ENCODE data around the gene RAPGEF2. TPM values are rescaled to one million over a fixed set of nuclear protein-coding genes. Genes with fewer than 3 reads are reported as not detected.

The RAPGEF2 gene
- total and polyA plus RNA-seq, 2 of the 8 experiments (the other 6 are each of a cell fraction or from before 2014, with no cell fraction given) = 24.4 to 48.6 TPM

GRCh38 chr4:159396151-159396550 lies 293.3 kb downstream of the RAPGEF2 start:
- Histone ChIP-seq H3K79me1 (ENCODE audit: low read depth, low read length) (no peaks in the 10 kb centered on the region), H3K27ac (ENCODE audit: low read depth, low read length) (no peak overlapping the region), H2AK5ac (ENCODE audit: low read depth, low read length) (no peak overlapping the region), H4K91ac (replicated peaks; ENCODE audit: insufficient read length, low read length) (no peak overlapping the region), H3K36me3 (ENCODE audit: control insufficient read depth in 2 of 4, insufficient read depth in 4 of 4, low read length in 3 of 4) (no peaks in the 10 kb centered on the region), H3K4ac (replicated peaks; ENCODE audit: insufficient read length, low read depth, low read length) (no peak overlapping the region), H4K5ac (ENCODE audit: insufficient read length, low read depth, low read length) (no peak overlapping the region), H3K9ac (replicated peaks in 1 of 4; ENCODE audit: extremely low read depth in 1 of 4, low read depth in 3 of 4, low read length in 3 of 4) (no peak overlapping the region), H3K23me2 (ENCODE audit: low read depth, low read length) (no peaks in the 10 kb centered on the region), H3K4me3 (ENCODE audit: extremely low read depth in 1 of 4, insufficient read depth in 2 of 4, low read depth in 3 of 4, low read length in 4 of 4) (no peak overlapping the region), H2BK12ac (ENCODE audit: low read depth, low read length) (no peak overlapping the region), H2BK20ac (ENCODE audit: low read length) (no peak overlapping the region), H4K8ac (ENCODE audit: extremely low read depth, insufficient read depth, low read length) (no peak overlapping the region), H3K56ac (replicated peaks; ENCODE audit: insufficient read length, low read depth, low read length) (no peak overlapping the region), H4K20me1 (replicated peaks in 1 of 2; ENCODE audit: control insufficient read depth in 1 of 2, insufficient read depth in 2 of 2, low read length in 2 of 2) (no peaks in the 10 kb centered on the region), H2AFZ (ENCODE audit: low read length) (no peak overlapping the region), H3K27me3 (replicated peaks in 1 of 4; ENCODE audit: control insufficient read depth in 3 of 4, extremely low read depth in 1 of 4, insufficient read depth in 3 of 4, low read length in 3 of 4) (no peaks in the 10 kb centered on the region), H3K4me2 (ENCODE audit: insufficient read depth in 1 of 2, low read depth in 2 of 2, low read length in 2 of 2) (no peak overlapping the region), H3K4me1 (replicated peaks in 1 of 4; ENCODE audit: control insufficient read depth in 3 of 4, insufficient read depth in 4 of 4, low read length in 3 of 4) (no peaks in the 10 kb centered on the region), H3K14ac (ENCODE audit: insufficient read length) (no peak overlapping the region), H2BK120ac (replicated peaks; ENCODE audit: low read depth, low read length) (no peak overlapping the region), H2BK5ac (ENCODE audit: low read depth, low read length) (no peak overlapping the region), H3K23ac (ENCODE audit: insufficient read length) (no peak overlapping the region), H3K79me2 (ENCODE audit: control insufficient read depth in 1 of 2, insufficient read depth in 2 of 2, low read length in 2 of 2) (no peaks in the 10 kb centered on the region), H3K18ac (ENCODE audit: extremely low read depth, low read length) (no peak overlapping the region), H2BK15ac (ENCODE audit: low read length) (no peak overlapping the region), H3K9me3 (ENCODE audit: insufficient read depth in 2 of 2, low read depth in 1 of 2, low read length in 1 of 2) (no peaks in the 10 kb centered on the region; a peak in 1 of 4 replicates)
- 82% methylated on average over 3 of the region's 3 CpGs; no CpG with 5 or more reads in 1 of the 2 experiments for WGBS, 2 experiments (ENCODE audit: extremely low coverage in 1 of 2, insufficient coverage in 1 of 2, insufficient read length in 1 of 2, insufficient replicate concordance in 2 of 2, low coverage in 1 of 2, low lambda C conversion rate in 2 of 2, missing lambda C conversion rate in 1 of 2)
- FAIRE-seq = no peak
- DNase-seq (ENCODE audit: low read depth in 1 of 2, low spot score in 2 of 2) = no peak
- CTCF ChIA-PET (ENCODE audit: partially characterized antibody) = interaction anchor here (1.0 to 1.5 kb wide), 2 partner anchors 11 to 48 kb away, joined by 4 read pairs; no protein-coding TSS in a partner anchor
- POLR2A ChIA-PET (ENCODE audit: partially characterized antibody) = no interaction called here
- TF ChIP-seq JUN (IDR thresholded peaks at IDR 0.05; ENCODE audit: low read depth, low read length) = no peak
- no peak for TF ChIP-seq ATF2 (IDR thresholded peaks at IDR 0.05; ENCODE audit: low read length)
- TF ChIP-seq NANOG (IDR thresholded peaks at IDR 0.05; ENCODE audit: insufficient read depth, low read depth, low read length, poor library complexity, severe bottlenecking) = no peak
- no peak for TF ChIP-seq POLR2A (IDR thresholded peaks at IDR 0.05; ENCODE audit: control extremely low read depth in 1 of 2, low read depth in 2 of 2, low read length in 2 of 2)
- no peak for TF ChIP-seq CTBP2 (IDR thresholded peaks at IDR 0.05; ENCODE audit: borderline replicate concordance, insufficient read depth, insufficient read length, low read length)
- no peak for TF ChIP-seq RAD21 (IDR thresholded peaks at IDR 0.05 in 1 of 2, conservative IDR thresholded peaks at IDR 0.05 in 1 of 2; ENCODE audit: low read depth in 2 of 2, low read length in 2 of 2)
- TF ChIP-seq KDM1A (IDR thresholded peaks at IDR 0.05; ENCODE audit: borderline replicate concordance, low read length) = no peak
- no peak for TF ChIP-seq SP1 (IDR thresholded peaks at IDR 0.05; ENCODE audit: low read depth, low read length)
- no peak for TF ChIP-seq CBX5 (IDR thresholded peaks at IDR 0.05; ENCODE audit: low read depth, low read length)
- TF ChIP-seq TAF7 (optimal IDR thresholded peaks at IDR 0.05; ENCODE audit: borderline replicate concordance, low read depth, low read length) = no peak
- no peak for TF ChIP-seq JUND (IDR thresholded peaks at IDR 0.05; ENCODE audit: low read length)
- no peak for TF ChIP-seq MAFK (IDR thresholded peaks at IDR 0.05; ENCODE audit: low read depth, low read length)
- TF ChIP-seq GTF2F1 (IDR thresholded peaks at IDR 0.05; ENCODE audit: borderline replicate concordance, low read depth, low read length) = no peak

All from H1 (cell line).